ENCODE data around the gene MRAS.

MRAS gene

GRCh38 chr3:138448631-138449030 lies 100.3 kb downstream of the MRAS start:
- Histone ChIP-seq H4K20me1 (ENCODE audit: low read depth, low read length) (no peaks in the 10 kb centered on the region), H3K27ac (ENCODE audit: low read depth, low read length) (no peak overlapping the region), H3K9ac (ENCODE audit: low read length) (no peak overlapping the region), H3K9me2 (replicated peaks; ENCODE audit: insufficient read depth, low read length) (no peaks in the 10 kb centered on the region), H3K79me2 (ENCODE audit: insufficient read depth, low read length) (no peaks in the 10 kb centered on the region), H3K36me3 (ENCODE audit: low read length) (no peaks in the 10 kb centered on the region), H3F3A (ENCODE audit: insufficient read depth) (no peaks in the 10 kb centered on the region), H3K27me3 (ENCODE audit: low read length) (no peaks in the 10 kb centered on the region), H2AFZ (ENCODE audit: low read depth, low read length, severe bottlenecking) (no peak overlapping the region), H3K4me2 (ENCODE audit: low read depth, low read length, poor library complexity, severe bottlenecking) (no peak overlapping the region), H3K4me3 (ENCODE audit: insufficient read depth, low read length, poor library complexity, severe bottlenecking) (no peak overlapping the region), H3K9me3 (ENCODE audit: insufficient read depth, low read length) (no peaks in the 10 kb centered on the region)
- TF ChIP-seq CTCF (IDR thresholded peaks at IDR 0.05; ENCODE audit: insufficient read depth, low read length, poor library complexity, severe bottlenecking): no peak

GRCh38 chr3:138449490-138449889 lies 101.1 kb downstream of the MRAS start:
- Histone ChIP-seq H4K20me1 (ENCODE audit: low read depth, low read length) (no peaks in the 10 kb centered on the region), H3K36me3 (ENCODE audit: low read length) (no peaks in the 10 kb centered on the region), H3K4me3 (ENCODE audit: insufficient read depth, low read length, poor library complexity, severe bottlenecking) (no peak overlapping the region), H3K9me2 (replicated peaks; ENCODE audit: insufficient read depth, low read length) (no peaks in the 10 kb centered on the region), H3K27me3 (ENCODE audit: low read length) (no peaks in the 10 kb centered on the region), H3K9ac (ENCODE audit: low read length) (no peak overlapping the region), H2AFZ (ENCODE audit: low read depth, low read length, severe bottlenecking) (no peak overlapping the region), H3F3A (ENCODE audit: insufficient read depth) (no peaks in the 10 kb centered on the region), H3K4me2 (ENCODE audit: low read depth, low read length, poor library complexity, severe bottlenecking) (no peak overlapping the region), H3K9me3 (ENCODE audit: insufficient read depth, low read length) (no peaks in the 10 kb centered on the region), H3K27ac (ENCODE audit: low read depth, low read length) (no peak overlapping the region), H3K79me2 (ENCODE audit: insufficient read depth, low read length) (no peaks in the 10 kb centered on the region)
- TF ChIP-seq CTCF (IDR thresholded peaks at IDR 0.05; ENCODE audit: insufficient read depth, low read length, poor library complexity, severe bottlenecking) (no peak), EZH2phosphoT487 (conservative IDR thresholded peaks at IDR 0.05; ENCODE audit: low read length) (no peak)

GRCh38 chr3:138450181-138450580 lies 101.8 kb downstream of the MRAS start:
- TF ChIP-seq CTCF (IDR thresholded peaks at IDR 0.05; ENCODE audit: insufficient read depth, low read length, poor library complexity, severe bottlenecking) (no peak), EZH2phosphoT487 (conservative IDR thresholded peaks at IDR 0.05; ENCODE audit: low read length) (no peak)
- no peak overlapping the region for H3K4me2 ChIP-seq (ENCODE audit: low read depth, low read length, poor library complexity, severe bottlenecking)
- no peaks in the 10 kb centered on the region for H3K9me2 ChIP-seq (replicated peaks; ENCODE audit: insufficient read depth, low read length)
- no peaks in the 10 kb centered on the region for H4K20me1 ChIP-seq (ENCODE audit: low read depth, low read length)
- H3K79me2 ChIP-seq (ENCODE audit: insufficient read depth, low read length): no peaks in the 10 kb centered on the region
- H2AFZ ChIP-seq (ENCODE audit: low read depth, low read length, severe bottlenecking): no peak overlapping the region
- H3K27ac ChIP-seq (ENCODE audit: low read depth, low read length): no peak overlapping the region
- H3K9ac ChIP-seq (ENCODE audit: low read length): no peak overlapping the region
- H3K27me3 ChIP-seq (ENCODE audit: low read length): no peaks in the 10 kb centered on the region
- no peaks in the 10 kb centered on the region for H3F3A ChIP-seq (ENCODE audit: insufficient read depth)
- no peaks in the 10 kb centered on the region for H3K36me3 ChIP-seq (ENCODE audit: low read length)
- no peak overlapping the region for H3K4me3 ChIP-seq (ENCODE audit: insufficient read depth, low read length, poor library complexity, severe bottlenecking)
- no peaks in the 10 kb centered on the region for H3K9me3 ChIP-seq (ENCODE audit: insufficient read depth, low read length)

Data from SU-DHL-6 (cell line).